GM12872 (cell line): Measurements from ENCODE around the gene TEP1.

Experiments used
- TF ChIP-seq, protein P1 (sequence below): IDR thresholded peaks from 3 replicates; pipeline ENCODE4 v1.5.1; 2011; ENCODE audit warnings: low read depth, mild to moderate bottlenecking, low read length, moderate library complexity; ENCODE audit not compliant: insufficient read depth

The TEP1 gene

DNA sequence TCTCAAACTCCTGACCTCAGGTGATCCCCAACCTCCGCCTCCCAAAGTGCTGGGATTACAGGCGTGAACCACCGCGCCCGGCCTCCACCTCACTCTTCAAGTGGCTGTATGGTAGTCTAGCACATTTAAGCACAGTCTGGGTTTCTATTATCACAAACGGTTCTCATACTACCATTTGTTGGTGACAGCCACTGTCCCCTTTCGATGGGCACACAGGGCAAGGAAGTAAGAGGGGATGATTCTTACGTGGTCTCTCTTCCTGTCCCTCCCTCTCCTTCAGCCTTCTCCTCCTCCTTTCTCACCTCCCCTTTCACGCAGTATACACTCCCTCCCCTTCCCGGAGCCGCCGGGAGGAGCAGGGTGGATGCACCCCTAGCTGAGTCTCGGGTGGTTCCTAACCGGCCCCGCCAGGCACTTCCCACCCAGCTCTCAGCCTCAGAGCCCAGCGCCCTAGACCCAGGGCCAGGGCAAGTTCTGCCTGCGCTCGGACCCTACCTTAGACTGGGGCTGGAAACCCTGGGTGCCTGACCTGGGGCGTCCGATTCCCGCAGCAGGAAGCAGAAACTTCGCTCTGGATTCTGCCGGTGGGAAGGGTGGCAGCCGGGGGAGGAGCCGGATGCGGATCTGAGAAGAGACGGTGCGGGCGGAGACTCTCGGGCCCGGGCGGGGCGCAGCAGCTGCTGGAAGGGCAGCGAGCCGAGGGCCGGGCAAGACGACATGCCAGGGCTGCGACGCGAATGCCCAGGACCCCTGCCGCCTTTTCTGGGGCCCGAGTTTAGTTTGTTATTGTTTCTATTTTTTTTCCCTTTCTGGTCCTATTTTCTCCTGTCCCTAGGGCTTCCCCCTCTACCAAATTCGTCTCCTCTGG, at the start of gene TEP1:
Gene TEP1, minus strand, starts transcription at position 626 of the 868 bp plus-strand sequence. CDS start 5,062 bp downstream, outside the sequence.
- TF ChIP-seq, protein P1, sequence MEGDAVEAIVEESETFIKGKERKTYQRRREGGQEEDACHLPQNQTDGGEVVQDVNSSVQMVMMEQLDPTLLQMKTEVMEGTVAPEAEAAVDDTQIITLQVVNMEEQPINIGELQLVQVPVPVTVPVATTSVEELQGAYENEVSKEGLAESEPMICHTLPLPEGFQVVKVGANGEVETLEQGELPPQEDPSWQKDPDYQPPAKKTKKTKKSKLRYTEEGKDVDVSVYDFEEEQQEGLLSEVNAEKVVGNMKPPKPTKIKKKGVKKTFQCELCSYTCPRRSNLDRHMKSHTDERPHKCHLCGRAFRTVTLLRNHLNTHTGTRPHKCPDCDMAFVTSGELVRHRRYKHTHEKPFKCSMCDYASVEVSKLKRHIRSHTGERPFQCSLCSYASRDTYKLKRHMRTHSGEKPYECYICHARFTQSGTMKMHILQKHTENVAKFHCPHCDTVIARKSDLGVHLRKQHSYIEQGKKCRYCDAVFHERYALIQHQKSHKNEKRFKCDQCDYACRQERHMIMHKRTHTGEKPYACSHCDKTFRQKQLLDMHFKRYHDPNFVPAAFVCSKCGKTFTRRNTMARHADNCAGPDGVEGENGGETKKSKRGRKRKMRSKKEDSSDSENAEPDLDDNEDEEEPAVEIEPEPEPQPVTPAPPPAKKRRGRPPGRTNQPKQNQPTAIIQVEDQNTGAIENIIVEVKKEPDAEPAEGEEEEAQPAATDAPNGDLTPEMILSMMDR: no peak

DNA sequence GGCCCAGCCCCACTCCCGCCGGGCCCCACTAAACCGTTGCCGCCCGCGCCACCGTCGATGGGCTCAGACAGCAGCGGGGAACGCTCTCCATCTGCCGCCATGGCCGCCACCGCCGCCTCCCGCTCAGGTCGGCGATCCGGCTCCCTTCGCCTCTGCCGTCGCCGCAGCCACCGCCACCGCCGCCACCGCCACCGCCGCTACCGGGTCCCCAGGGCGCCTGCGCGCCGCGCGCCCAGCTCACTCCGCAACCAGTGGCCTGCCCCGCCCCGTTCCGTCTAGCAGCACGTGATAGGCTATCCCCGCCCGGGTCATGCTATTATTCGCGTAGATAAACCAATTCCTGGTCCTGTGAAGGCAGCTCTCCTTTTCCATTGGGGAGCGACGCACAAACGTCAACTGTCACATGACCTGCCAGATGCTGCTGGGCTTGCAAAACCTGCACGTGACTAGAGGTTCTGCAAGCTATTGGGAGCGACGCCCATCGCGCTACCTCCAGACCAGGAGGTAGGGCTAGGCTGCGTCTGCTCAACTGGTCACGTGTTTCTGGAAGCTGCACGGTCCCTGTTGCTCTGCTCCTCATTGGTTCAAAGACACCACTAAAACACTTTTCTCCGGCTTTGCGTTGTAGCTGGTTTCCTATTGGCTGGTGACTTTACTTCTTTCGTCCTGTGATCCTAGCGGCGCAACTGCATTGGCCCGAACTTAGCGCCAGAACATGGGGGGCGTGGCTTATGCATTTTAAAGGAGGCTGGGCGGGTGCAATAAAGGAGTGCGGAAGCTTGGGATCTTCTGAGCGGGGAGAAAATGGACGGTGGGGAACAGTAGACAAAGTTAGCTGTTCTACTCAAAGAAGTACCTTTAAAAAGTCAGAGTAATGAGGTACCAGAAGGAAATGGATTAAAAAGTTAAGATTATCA, 48.2 kb upstream of the TEP1 start, which contains the start of gene PIP4P1:
Gene PIP4P1, minus strand, starts transcription at position 210 of the 917 bp plus-strand sequence. Its CDS starts 109 bp downstream, at position 101.
- TF ChIP-seq, protein P1: no peak

DNA sequence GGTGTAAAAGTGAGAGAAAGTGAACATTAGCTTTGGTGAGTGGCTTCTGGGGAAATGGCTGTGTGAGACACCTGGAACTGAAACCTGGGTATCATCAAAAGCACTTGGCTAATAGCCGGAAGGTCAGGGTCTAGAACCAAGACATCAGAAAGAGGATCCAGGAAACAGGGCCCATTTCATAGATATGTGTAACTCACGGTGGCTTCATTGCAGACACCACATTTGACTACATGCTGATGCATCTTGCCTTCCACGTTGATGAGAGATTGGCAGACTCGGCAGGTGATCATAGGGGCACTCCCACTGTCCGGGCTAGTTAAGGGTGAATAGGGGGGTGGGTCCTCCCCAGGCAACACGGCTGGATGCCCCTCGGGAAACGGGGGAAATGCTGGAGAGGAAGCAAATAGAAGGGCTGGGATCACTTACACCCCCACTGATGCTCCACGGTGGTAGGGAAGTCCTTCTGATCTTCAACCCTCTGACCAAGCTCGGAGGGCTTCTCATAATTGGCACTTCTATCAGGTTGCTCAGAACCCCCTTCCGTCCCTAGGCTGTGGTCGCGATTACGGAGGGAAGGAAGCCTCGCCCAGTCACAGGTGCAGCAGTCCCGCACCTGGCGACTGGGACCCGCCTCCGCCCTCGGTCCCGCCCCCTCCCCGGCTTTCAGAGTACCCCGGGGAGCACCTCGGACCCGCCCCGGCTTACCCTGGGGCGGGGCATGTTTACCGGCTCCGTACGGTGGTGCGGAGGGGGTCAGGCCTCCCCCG, 47.3 kb upstream of the TEP1 start:
- TF ChIP-seq, protein P1: no peak

DNA sequence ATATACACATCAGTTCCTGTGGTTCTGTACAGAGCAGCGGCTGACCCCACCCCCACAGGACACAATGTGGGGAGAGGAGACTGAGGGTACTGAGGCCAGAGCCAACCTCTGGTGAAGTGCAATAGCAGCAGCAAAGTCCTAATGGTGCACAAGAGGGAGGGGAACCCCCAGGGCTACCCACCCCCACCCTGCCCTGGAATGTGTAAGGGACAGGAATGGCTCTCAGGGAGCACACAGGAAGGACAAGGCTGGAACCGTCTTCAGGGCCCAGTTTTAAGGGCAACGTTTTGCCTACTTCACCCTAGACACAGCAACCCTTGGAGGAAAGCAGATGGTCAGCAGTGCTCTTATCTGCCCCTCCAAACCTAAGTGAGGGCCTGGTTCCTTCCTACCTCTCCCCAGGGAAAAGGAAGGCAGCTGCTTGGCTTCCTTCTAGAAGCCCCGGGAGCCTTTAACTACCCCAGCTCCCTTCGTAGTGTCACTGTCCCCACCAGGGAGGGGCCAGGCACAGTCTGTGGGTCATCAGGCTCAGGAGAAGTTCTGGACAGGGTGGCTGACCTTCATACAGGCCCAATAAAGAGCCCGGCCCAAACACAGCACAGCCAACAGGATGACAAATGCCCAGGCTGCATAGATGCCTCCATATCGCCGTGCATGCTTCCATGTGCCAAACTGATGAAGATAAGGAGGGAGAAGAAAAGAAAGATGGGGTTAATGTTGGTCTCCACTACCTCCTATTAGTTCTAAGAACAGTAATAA, 44.9 kb upstream of the TEP1 start:
- TF ChIP-seq, protein P1: no peak

DNA sequence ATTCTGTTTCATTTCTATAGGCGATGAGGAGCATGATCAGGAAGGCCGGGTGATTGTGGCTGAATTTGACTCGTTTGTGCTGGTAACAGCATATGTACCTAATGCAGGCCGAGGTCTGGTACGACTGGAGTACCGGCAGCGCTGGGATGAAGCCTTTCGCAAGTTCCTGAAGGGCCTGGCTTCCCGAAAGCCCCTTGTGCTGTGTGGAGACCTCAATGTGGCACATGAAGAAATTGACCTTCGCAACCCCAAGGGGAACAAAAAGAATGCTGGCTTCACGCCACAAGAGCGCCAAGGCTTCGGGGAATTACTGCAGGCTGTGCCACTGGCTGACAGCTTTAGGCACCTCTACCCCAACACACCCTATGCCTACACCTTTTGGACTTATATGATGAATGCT, 43.7 kb upstream of the TEP1 start:
- TF ChIP-seq, protein P1: no peak

DNA sequence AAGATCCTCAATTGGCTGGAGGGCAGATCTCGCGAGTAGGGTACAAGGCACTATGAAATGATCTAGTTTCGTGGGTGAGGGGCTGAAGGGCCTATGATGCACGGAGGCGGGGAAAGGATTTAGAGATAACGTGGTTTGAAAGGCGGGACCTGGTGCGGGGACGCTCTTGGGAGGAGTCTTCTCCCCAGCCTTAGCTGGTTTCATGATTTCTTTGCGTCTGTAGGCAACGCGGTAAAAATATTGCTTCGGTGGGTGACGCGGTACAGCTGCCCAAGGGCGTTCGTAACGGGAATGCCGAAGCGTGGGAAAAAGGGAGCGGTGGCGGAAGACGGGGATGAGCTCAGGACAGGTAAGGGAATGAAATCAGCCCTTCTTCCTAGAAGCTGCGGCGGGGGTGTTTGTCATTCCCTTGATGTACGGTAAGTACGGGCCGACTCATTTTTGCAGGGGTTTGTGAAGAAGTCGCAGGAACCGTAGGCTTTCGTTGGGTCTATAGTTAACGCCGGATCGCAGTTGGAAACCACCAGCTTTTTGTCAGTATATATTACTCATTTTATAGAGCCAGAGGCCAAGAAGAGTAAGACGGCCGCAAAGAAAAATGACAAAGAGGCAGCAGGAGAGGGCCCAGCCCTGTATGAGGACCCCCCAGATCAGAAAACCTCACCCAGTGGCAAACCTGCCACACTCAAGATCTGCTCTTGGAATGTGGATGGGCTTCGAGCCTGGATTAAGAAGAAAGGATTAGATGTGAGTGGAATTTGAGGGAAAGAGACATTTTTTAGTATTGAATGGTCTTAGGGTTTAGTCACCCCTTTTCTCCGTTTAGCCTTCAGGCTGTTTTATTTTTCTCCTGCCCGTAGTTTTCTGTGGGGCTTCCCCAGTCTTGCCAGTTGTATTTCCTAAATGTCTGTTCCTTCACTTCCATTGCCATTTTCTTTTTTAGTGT, 42.3 kb upstream of the TEP1 start:
- TF ChIP-seq, protein P1: no peak
